H1 (cell line): ENCODE data around the gene FARSB. TPM values are rescaled to one million over a fixed set of nuclear protein-coding genes. Genes with fewer than 3 reads are reported as not detected.

Experiments
- CTCF ChIA-PET: fragments of 300-600 bp; sonication (Branson Sonifier 250); formaldehyde crosslinking; loops from one replicate; lab custom pipeline; 2021; ENCODE audit not compliant: partially characterized antibody; lab: Charles Lee
- POLR2A ChIA-PET: fragments of 300-600 bp; sonication (Branson Sonifier 250); formaldehyde crosslinking; loops from one replicate; lab custom pipeline; 2021; ENCODE audit warnings: inconsistent platforms; ENCODE audit not compliant: partially characterized antibody; lab: Charles Lee
- DNase-seq, 2 experiments: peaks; one replicate each; pipeline versions ENCODE4 v3.0.0 to v3.0.0-alpha.2; 2010 to 2022; ENCODE audit warnings: low spot score in 2 of 2, low read depth in 1 of 2, mixed read lengths in 1 of 2
- FAIRE-seq: peaks from 2 replicates; lab custom pipeline; 2011; peaks lifted over from hg19 to GRCh38; lab: Jason Lieb, UNC
- H2AFZ ChIP-seq: 2 replicates; pipeline ENCODE4 v1.8.1; 2012; ENCODE audit warnings: low read length, inconsistent platforms
- H2AK5ac ChIP-seq: 2 replicates; pipeline ENCODE4 v1.6.1; 2013; ENCODE audit warnings: low read depth, low read length
- H2BK120ac ChIP-seq: replicated peaks from 2 replicates; pipeline ENCODE3; 2013; ENCODE audit warnings: low read depth, low read length, inconsistent platforms
- H2BK12ac ChIP-seq: 2 replicates; pipeline ENCODE4 v1.6.1; 2013; ENCODE audit warnings: low read depth, low read length
- H2BK15ac ChIP-seq: 2 replicates; pipeline ENCODE4 v1.6.1; 2013; ENCODE audit warnings: low read length
- H2BK20ac ChIP-seq: 2 replicates; pipeline ENCODE4 v1.6.1; 2013; ENCODE audit warnings: low read length
- H2BK5ac ChIP-seq: 2 replicates; pipeline ENCODE4 v1.6.1; 2013; ENCODE audit warnings: low read depth, low read length
- H3K14ac ChIP-seq: 2 replicates; pipeline ENCODE4 v1.6.1; 2013; ENCODE audit warnings: inconsistent platforms; ENCODE audit not compliant: insufficient read length
- H3K18ac ChIP-seq: 2 replicates; pipeline ENCODE4 v1.6.1; 2013; ENCODE audit warnings: low read length; ENCODE audit errors: extremely low read depth
- H3K23ac ChIP-seq: 2 replicates; pipeline ENCODE4 v1.6.1; 2013; ENCODE audit warnings: inconsistent platforms; ENCODE audit not compliant: insufficient read length
- H3K23me2 ChIP-seq: 2 replicates; pipeline ENCODE4 v1.6.1; 2013; ENCODE audit warnings: low read depth, low read length
- H3K27ac ChIP-seq: 2 replicates; pipeline ENCODE4 v1.6.1; 2011; ENCODE audit warnings: low read depth, low read length, inconsistent platforms
- H3K27me3 ChIP-seq, 4 experiments: replicated peaks in 1 of 4; 1 replicate in 1 of 4; 2 replicates in 3 of 4; pipeline versions ENCODE4 v1.6.1 to v1.8.1; 2011 to 2013; ENCODE audit warnings: low read length in 3 of 4, mild to moderate bottlenecking in 3 of 4, inconsistent platforms in 2 of 4, mixed read lengths in 2 of 4, moderate library complexity in 1 of 4; ENCODE audit not compliant: control insufficient read depth in 3 of 4, insufficient read depth in 3 of 4; ENCODE audit errors: extremely low read depth in 1 of 4
- H3K36me3 ChIP-seq, 4 experiments: 2 replicates each; pipeline versions ENCODE4 v1.6.1 to v1.8.1; 2011 to 2013; ENCODE audit warnings: mild to moderate bottlenecking in 4 of 4, low read length in 3 of 4, moderate library complexity in 2 of 4, control low read depth in 1 of 4, inconsistent platforms in 1 of 4; ENCODE audit not compliant: insufficient read depth in 4 of 4, control insufficient read depth in 2 of 4
- H3K4ac ChIP-seq: replicated peaks from 2 replicates; pipeline ENCODE3; 2013; ENCODE audit warnings: low read length, low read depth, mixed read lengths, inconsistent platforms; ENCODE audit not compliant: insufficient read length
- H3K4me1 ChIP-seq, 4 experiments: replicated peaks in 1 of 4; 1 replicate in 1 of 4; 2 replicates in 3 of 4; pipeline versions ENCODE4 v1.6.1 to v1.8.1; 2011 to 2013; ENCODE audit warnings: low read length in 3 of 4, inconsistent platforms in 2 of 4, mixed read lengths in 1 of 4; ENCODE audit not compliant: insufficient read depth in 4 of 4, control insufficient read depth in 3 of 4
- H3K4me2 ChIP-seq, 2 experiments: 2 replicates each; pipeline versions ENCODE4 v1.6.1 to v1.8.1; 2011 to 2013; ENCODE audit warnings: low read depth in 2 of 2, low read length in 2 of 2, control low read depth in 1 of 2, inconsistent platforms in 1 of 2, mild to moderate bottlenecking in 1 of 2; ENCODE audit not compliant: insufficient read depth in 1 of 2
- H3K4me3 ChIP-seq, 4 experiments: fragments of 200-600, 300-600 bp in 1 of 4; sonication (generic), shearing (Covaris generic), sonication (Bioruptor Twin) in 1 of 4; 2 replicates each; pipeline versions ENCODE4 v1.5.1 to v1.8.1; 2011 to 2016; ENCODE audit warnings: low read length in 4 of 4, low read depth in 3 of 4, control low read depth in 2 of 4, inconsistent platforms in 2 of 4, mild to moderate bottlenecking in 2 of 4, mixed read lengths in 1 of 4, moderate library complexity in 1 of 4; ENCODE audit not compliant: insufficient read depth in 2 of 4; ENCODE audit errors: extremely low read depth in 1 of 4
- H3K56ac ChIP-seq: replicated peaks from 2 replicates; pipeline ENCODE3; 2013; ENCODE audit warnings: low read depth, mild to moderate bottlenecking, mixed read lengths, low read length, inconsistent platforms; ENCODE audit not compliant: insufficient read length
- H3K79me1 ChIP-seq: 2 replicates; pipeline ENCODE4 v1.6.1; 2013; ENCODE audit warnings: low read depth, low read length, control low read depth
- H3K79me2 ChIP-seq, 2 experiments: 2 replicates each; pipeline versions ENCODE4 v1.6.1 to v1.8.1; 2012 to 2013; ENCODE audit warnings: low read length in 2 of 2, mild to moderate bottlenecking in 2 of 2, inconsistent platforms in 1 of 2; ENCODE audit not compliant: insufficient read depth in 2 of 2, control insufficient read depth in 1 of 2
- H3K9ac ChIP-seq, 4 experiments: replicated peaks in 1 of 4; 1 replicate in 1 of 4; 2 replicates in 3 of 4; pipeline versions ENCODE4 v1.6.1 to v1.8.1; 2011 to 2013; ENCODE audit warnings: low read depth in 3 of 4, low read length in 3 of 4, control low read depth in 2 of 4, mild to moderate bottlenecking in 2 of 4, moderate library complexity in 2 of 4, inconsistent platforms in 1 of 4; ENCODE audit errors: extremely low read depth in 1 of 4
- H3K9me3 ChIP-seq, 2 experiments: 2 replicates each; pipeline versions ENCODE4 v1.6.1 to v1.8.1; 2012 to 2013; ENCODE audit warnings: mild to moderate bottlenecking in 2 of 2, moderate library complexity in 2 of 2, control low read depth in 1 of 2, inconsistent platforms in 1 of 2, low read depth in 1 of 2, low read length in 1 of 2, mixed read lengths in 1 of 2; ENCODE audit not compliant: insufficient read depth in 2 of 2
- H4K20me1 ChIP-seq, 2 experiments: replicated peaks in 1 of 2; 2 replicates each; pipeline versions ENCODE3 to v1.8.1; 2011 to 2013; ENCODE audit warnings: inconsistent platforms in 2 of 2, low read length in 2 of 2, mild to moderate bottlenecking in 1 of 2; ENCODE audit not compliant: insufficient read depth in 2 of 2, control insufficient read depth in 1 of 2
- H4K5ac ChIP-seq: 2 replicates; pipeline ENCODE4 v1.6.1; 2013; ENCODE audit warnings: low read length, low read depth, mixed read lengths, inconsistent platforms; ENCODE audit not compliant: insufficient read length
- H4K8ac ChIP-seq: 2 replicates; pipeline ENCODE4 v1.8.0; 2013; ENCODE audit warnings: mild to moderate bottlenecking, moderate library complexity, low read length, inconsistent platforms; ENCODE audit not compliant: insufficient read depth; ENCODE audit errors: extremely low read depth
- H4K91ac ChIP-seq: replicated peaks from 2 replicates; pipeline ENCODE3; 2013; ENCODE audit warnings: low read length, mixed read lengths, inconsistent platforms; ENCODE audit not compliant: insufficient read length
- GTF2F1 ChIP-seq: IDR thresholded peaks from 2 replicates; pipeline ENCODE4 v1.6.1; 2012; ENCODE audit warnings: low read depth, low read length, improper control_type of control experiment, borderline replicate concordance
- USF2 ChIP-seq: IDR thresholded peaks from 2 replicates; pipeline ENCODE4 v1.6.1; 2011; ENCODE audit warnings: low read length, improper control_type of control experiment
- WGBS, 2 experiments: shearing (Covaris generic) in 1 of 2; methylation state at CpG; one replicate each; pipeline versions ENCODE4 v1.1.6 to v1.1.7; 2013 to 2015; ENCODE audit warnings: low lambda C conversion rate in 2 of 2, mixed read lengths in 2 of 2, inconsistent platforms in 1 of 2, low coverage in 1 of 2, missing lambda C conversion rate in 1 of 2; ENCODE audit not compliant: insufficient replicate concordance in 2 of 2, insufficient coverage in 1 of 2, insufficient read length in 1 of 2; ENCODE audit errors: extremely low coverage in 1 of 2, missing lambda C conversion rate in 1 of 2; 5-methylcytosine and 5-hydroxymethylcytosine counted together
- polyA plus RNA-seq, 7 experiments: library from polyadenylated mRNA; depleted of rRNA in 3 of 7; stranded (reverse) in 5 of 7; unstranded in 2 of 7; fragments of >200 nt in 5 of 7; fragments of 200-250 nt in 2 of 7; gene quantifications; 1 replicate in 5 of 7; 2 replicates in 1 of 7; 4 replicates in 1 of 7; pipeline versions ENCODE4 v1.2.1 to v1.2.3, GENCODE V29; 2011 to 2013; ENCODE audit warnings: missing spikeins in 2 of 7, mixed read lengths in 2 of 7
- total RNA-seq: library from RNA; stranded (reverse); fragmentation: NEBNext Ultra II Directional; extraction: Animal tissue kit (Norgen Biotek cat#: 25700); gene quantifications from 2 replicates; pipeline ENCODE4 v1.2.1, GENCODE V29; 2021

Gene FARSB
- total and polyA plus RNA-seq, 2 of the 8 experiments (the other 6 are each of a cell fraction or from before 2014, with no cell fraction given), result 21.0 to 37.9 TPM

- Histone ChIP-seq H3K56ac (no peak overlapping the region), H2BK15ac (no peak overlapping the region), H2AFZ (no peak overlapping the region), H4K20me1 (no peaks in the 10 kb centered on the region), H2AK5ac (no peak overlapping the region), H3K79me1 (no peaks in the 10 kb centered on the region), H4K8ac (no peak overlapping the region), H4K5ac (no peak overlapping the region), H2BK120ac (no peak overlapping the region), H3K4me1 (peaks cover 0 to 9% (median 4%) of the 10 kb centered on the region in 4 experiments; a peak in 3 of 7 replicates), H3K36me3 (no peaks in the 10 kb centered on the region), H2BK20ac (no peak overlapping the region), H3K14ac (no peak overlapping the region), H3K18ac (no peak overlapping the region), H2BK12ac (no peak overlapping the region), H3K9me3 (no peaks in the 10 kb centered on the region), H3K23ac (no peak overlapping the region), H3K27me3 (no peaks in the 10 kb centered on the region; a peak in 1 of 7 replicates), H3K4me3 (no peak overlapping the region), H4K91ac (no peak overlapping the region), H3K79me2 (no peaks in the 10 kb centered on the region), H3K23me2 (no peaks in the 10 kb centered on the region), H3K9ac (no peak overlapping the region), H3K4me2 (peak overlapping the region in 1 of 2 experiments; percentile 2; a peak in 2 of 4 replicates), H3K4ac (no peak overlapping the region), H2BK5ac (no peak overlapping the region), H3K27ac (no peak overlapping the region)
- CTCF ChIA-PET, result interaction anchor here (1.0 to 1.4 kb wide), 4 partner anchors 13 to 239 kb away, joined by 3 to 4 read pairs (median 3); no protein-coding TSS in a partner anchor
- 36% methylated on average over 3 of the region's 3 CpGs; no CpG with 5 or more reads in 1 of the 2 experiments for WGBS, 2 experiments
- FAIRE-seq (peak; percentile 90), DNase-seq (peak in 1 of 2 experiments; percentile 43)
- POLR2A ChIA-PET, result interaction anchor here (0.8 kb wide), 1 partner anchor 523 kb away, joined by 3 read pairs; no protein-coding TSS in a partner anchor
- no peak for TF ChIP-seq GTF2F1
- no peak for TF ChIP-seq USF2
Observed at GRCh38 chr2:222548992-222549391, 106.9 kb downstream of the FARSB start.
